GM18519 (cell line): ENCODE measurements around the gene CTU1.

Source experiments
- ATAC-seq: cut with Tn5 transposase; IDR thresholded peaks from one replicate; pipeline ENCODE4 v1.9.1; 2021; ENCODE audit warnings: mild to moderate bottlenecking, moderate library complexity; ENCODE audit not compliant: unreplicated experiment, low FRiP score

CTU1 gene

GRCh38 chr19:51108805-51109146 lies 567 bp upstream of the CTU1 start:
- no peak for ATAC-seq

- ATAC-seq = no peak
Measured at GRCh38 chr19:51107406-51108065, 673 bp downstream of the CTU1 start.

- ATAC-seq = no peak
Measured at GRCh38 chr19:51103926-51104341, 4.3 kb downstream of the CTU1 start.

- ATAC-seq = no peak
Measured at GRCh38 chr19:51102991-51103390, 5.2 kb downstream of the CTU1 start.

- ATAC-seq = no peak
Measured at GRCh38 chr19:51101171-51101865, 6.9 kb downstream of the CTU1 start.

- ATAC-seq = no peak
Measured at GRCh38 chr19:51100601-51101000, 7.6 kb downstream of the CTU1 start.

- ATAC-seq = no peak
Measured at GRCh38 chr19:51099047-51099382, 9.2 kb downstream of the CTU1 start.

GRCh38 chr19:51098365-51099046 lies 9.7 kb downstream of the CTU1 start:
- ATAC-seq = no peak

- no peak for ATAC-seq
Measured at GRCh38 chr19:51097796-51098195, 10.4 kb downstream of the CTU1 start.

- no peak for ATAC-seq
Measured at GRCh38 chr19:51097166-51097738, 11.0 kb downstream of the CTU1 start.

GRCh38 chr19:51096473-51097165 lies 11.6 kb downstream of the CTU1 start:
- ATAC-seq = no peak

- no peak for ATAC-seq
Measured at GRCh38 chr19:51094696-51095279, 13.4 kb downstream of the CTU1 start.

GRCh38 chr19:51093510-51094345 lies 14.5 kb downstream of the CTU1 start:
- ATAC-seq = no peak

- no peak for ATAC-seq
Measured at GRCh38 chr19:51093101-51093500, 15.1 kb downstream of the CTU1 start.

GRCh38 chr19:51091895-51092873 lies 16.0 kb downstream of the CTU1 start:
- ATAC-seq = no peak

GRCh38 chr19:51091126-51091525 lies 17.1 kb downstream of the CTU1 start:
- no peak for ATAC-seq

GRCh38 chr19:51090471-51090870 lies 17.7 kb downstream of the CTU1 start:
- ATAC-seq = no peak

GRCh38 chr19:51089786-51090185 lies 18.4 kb downstream of the CTU1 start:
- no peak for ATAC-seq
